Body of pancreas (tissue), 4 donors: ENCODE results near the gene GALNT17. TPM values are rescaled to one million over a fixed set of nuclear protein-coding genes. Genes with fewer than 3 reads are reported as not detected.

Experiments
- ATAC-seq: fragments of 150-250 bp; one replicate; pipeline ENCODE4 v1.9.1; 2016
- DNase-seq, 4 donors: peaks; one replicate each; pipeline ENCODE4 v3.0.0-alpha.2; 2019
- H3K27ac ChIP-seq, 4 donors: fragments of 200-600 bp; sonication (generic); 1 replicate in 3 of 4; 2 replicates in 1 of 4; pipeline versions ENCODE4 v1.5.1 to v1.6.1; 2016 to 2019; ENCODE audit warnings: mild to moderate bottlenecking in 1 of 4, mixed read lengths in 1 of 4, moderate library complexity in 1 of 4
- H3K27me3 ChIP-seq, 2 donors: fragments of 200-600 bp; sonication (generic); one replicate each; pipeline ENCODE4 v1.6.0; 2016; ENCODE audit warnings: mild to moderate bottlenecking in 1 of 2
- H3K36me3 ChIP-seq, 2 donors: fragments of 200-600 bp; sonication (generic); replicated peaks in 1 of 2; 2 replicates each; pipeline ENCODE4 v1.5.1; 2016; ENCODE audit warnings: low read depth in 2 of 2; ENCODE audit not compliant: insufficient read depth in 1 of 2
- H3K4me1 ChIP-seq: fragments of 200-600 bp; sonication (generic); one replicate; pipeline ENCODE4 v1.6.0; 2016
- H3K4me3 ChIP-seq, 2 donors: fragments of 200-600 bp; sonication (generic); 1 replicate in 1 of 2; 2 replicates in 1 of 2; pipeline ENCODE4 v1.5.1; 2016 to 2019
- H3K9me3 ChIP-seq, 3 donors: fragments of 200-600 bp; sonication (generic); 1 replicate in 2 of 3; 2 replicates in 1 of 3; pipeline ENCODE4 v1.5.1; 2016
- CTCF ChIP-seq, 7 experiments: fragments of 450-650 bp in 4 of 7; fragments of 200-600 bp in 3 of 7; sonication (generic) in 3 of 7; IDR thresholded peaks; one replicate each; pipeline ENCODE4 v1.5.1; 2016 to 2019; ENCODE audit warnings: antibody characterized with exemption in 7 of 7
- POLR2A ChIP-seq, 3 donors: fragments of 450-650 bp; IDR thresholded peaks; one replicate each; pipeline ENCODE4 v1.6.1; 2016; ENCODE audit warnings: antibody characterized with exemption in 3 of 3, mild to moderate bottlenecking in 2 of 3
- WGBS, 2 donors: methylation state at CpG; one replicate each; pipeline ENCODE4 v1.1.5; 2017; 5-methylcytosine and 5-hydroxymethylcytosine counted together
- intact Hi-C: fragments of 100-400 bp; cut with DNase I; formaldehyde crosslinking; loops from one replicate; pipeline ENCODE4 v1.15.1; 2023
- total RNA-seq, 2 donors: library from RNA; depleted of rRNA; stranded (reverse); fragments of >200 nt; gene quantifications; one replicate each; pipeline ENCODE4 v1.1.0, GENCODE V29; 2016

GALNT17 gene
- total RNA-seq, 2 donors from 2014 or later: 6.5 to 27.4 TPM

- TF ChIP-seq CTCF (IDR thresholded peaks at IDR 0.05): no peak
- no peak for TF ChIP-seq POLR2A (IDR thresholded peaks at IDR 0.05)
- no peak for ATAC-seq
- no peak overlapping the region for H3K4me3 ChIP-seq
- H3K27ac ChIP-seq: no peak overlapping the region
- H3K36me3 ChIP-seq: no peaks in the 10 kb centered on the region
- no peak for DNase-seq
- 82 to 90% methylated on average over 6 of the region's 6 CpGs for WGBS, 2 donors
- intact Hi-C loops: no loop called here
- no peaks in the 10 kb centered on the region for H3K27me3 ChIP-seq
- H3K4me1 ChIP-seq: no peaks in the 10 kb centered on the region
- no peaks in the 10 kb centered on the region for H3K9me3 ChIP-seq
Observed at GRCh38 chr7:71694665-71695064, 562.7 kb downstream of the GALNT17 start.

- TF ChIP-seq CTCF (IDR thresholded peaks at IDR 0.05): no peak
- no peak for TF ChIP-seq POLR2A (IDR thresholded peaks at IDR 0.05)
- Histone ChIP-seq H3K9me3 (no peaks in the 10 kb centered on the region), H3K27ac (no peak overlapping the region), H3K27me3 (no peaks in the 10 kb centered on the region), H3K36me3 (no peaks in the 10 kb centered on the region), H3K4me3 (no peak overlapping the region), H3K4me1 (no peaks in the 10 kb centered on the region)
- no peak for DNase-seq
- intact Hi-C loops: no loop called here
- WGBS, 2 donors: 89 to 93% methylated on average over 2 of the region's 2 CpGs
- ATAC-seq: no peak
Observed at GRCh38 chr7:71695186-71695585, 563.2 kb downstream of the GALNT17 start.

- Histone ChIP-seq H3K36me3 (no peaks in the 10 kb centered on the region), H3K27ac (no peak overlapping the region), H3K27me3 (no peaks in the 10 kb centered on the region), H3K9me3 (no peaks in the 10 kb centered on the region), H3K4me1 (no peaks in the 10 kb centered on the region), H3K4me3 (no peak overlapping the region)
- 74 to 76% methylated on average over 2 of the region's 2 CpGs for WGBS, 2 donors
- DNase-seq: no peak
- TF ChIP-seq POLR2A (IDR thresholded peaks at IDR 0.05): no peak
- no peak for TF ChIP-seq CTCF (IDR thresholded peaks at IDR 0.05)
- intact Hi-C loops: no loop called here
- no peak for ATAC-seq
Observed at GRCh38 chr7:71696511-71696910, 564.6 kb downstream of the GALNT17 start.

- Histone ChIP-seq H3K27me3 (no peaks in the 10 kb centered on the region), H3K36me3 (no peaks in the 10 kb centered on the region), H3K4me1 (no peaks in the 10 kb centered on the region), H3K4me3 (no peak overlapping the region), H3K27ac (no peak overlapping the region), H3K9me3 (no peaks in the 10 kb centered on the region)
- no peak for ATAC-seq
- TF ChIP-seq CTCF (IDR thresholded peaks at IDR 0.05) (no peak), POLR2A (IDR thresholded peaks at IDR 0.05) (no peak)
- 95 to 97% methylated on average over 3 of the region's 3 CpGs for WGBS, 2 donors
- DNase-seq: no peak
- intact Hi-C loops: no loop called here
Observed at GRCh38 chr7:71697400-71697799, 565.5 kb downstream of the GALNT17 start.

- no peaks in the 10 kb centered on the region for H3K9me3 ChIP-seq
- H3K27ac ChIP-seq: no peak overlapping the region
- intact Hi-C loops: no loop called here
- DNase-seq (no peak), ATAC-seq (no peak)
- no peaks in the 10 kb centered on the region for H3K27me3 ChIP-seq
- H3K4me3 ChIP-seq: no peak overlapping the region
- TF ChIP-seq CTCF (IDR thresholded peaks at IDR 0.05): no peak
- TF ChIP-seq POLR2A (IDR thresholded peaks at IDR 0.05): no peak
- WGBS, 2 donors: 73 to 85% methylated on average over 3 of the region's 3 CpGs
- H3K4me1 ChIP-seq: no peaks in the 10 kb centered on the region
- no peaks in the 10 kb centered on the region for H3K36me3 ChIP-seq
Observed at GRCh38 chr7:71705217-71705616, 573.3 kb downstream of the GALNT17 start.
